SKM-1 treated with dmso at 0.1 percent for 144 hours (cell line): Measurements from ENCODE around the gene CCDC116.

Source experiments
- DNase-seq: peaks from one replicate; lab custom pipeline; 2025; ENCODE audit not compliant: unreplicated experiment; lab: John Stamatoyannopoulos, UW

The CCDC116 gene

GRCh38 chr22:21679383-21679782 is 46.8 kb downstream of the CCDC116 start:
- no peak for DNase-seq

- DNase-seq, result no peak
Observed at GRCh38 chr22:21680830-21681565, 48.4 kb downstream of the CCDC116 start.

- DNase-seq, result no peak
Observed at GRCh38 chr22:21681566-21682370, 49.2 kb downstream of the CCDC116 start.

GRCh38 chr22:21682385-21683175 is 50.0 kb downstream of the CCDC116 start:
- no peak for DNase-seq

- no peak for DNase-seq
Observed at GRCh38 chr22:21683401-21683811, 50.8 kb downstream of the CCDC116 start.

- no peak for DNase-seq
Observed at GRCh38 chr22:21684492-21685163, 52.1 kb downstream of the CCDC116 start.

GRCh38 chr22:21685164-21685513 is 52.6 kb downstream of the CCDC116 start:
- DNase-seq, result no peak

GRCh38 chr22:21686193-21686608 is 53.6 kb downstream of the CCDC116 start:
- DNase-seq, result no peak
